Activated naive CD8-positive, alpha-beta T cell treated with anti-CD3 and anti-CD28 coated beads, Interleukin-2, amount 50 U/mL, for 16 hours (primary cell): ENCODE data around the gene GOLGA8B.
"Not testable (repeated sequence)": the region's sequence is repeated elsewhere in the genome, so short reads cannot be mapped to it uniquely, and the experiment has no call there.

Experiments
- DNase-seq: peaks from one replicate; pipeline ENCODE4 v3.0.0-alpha.2; 2020; ENCODE audit warnings: low read depth, low spot score

GOLGA8B gene, protein sequence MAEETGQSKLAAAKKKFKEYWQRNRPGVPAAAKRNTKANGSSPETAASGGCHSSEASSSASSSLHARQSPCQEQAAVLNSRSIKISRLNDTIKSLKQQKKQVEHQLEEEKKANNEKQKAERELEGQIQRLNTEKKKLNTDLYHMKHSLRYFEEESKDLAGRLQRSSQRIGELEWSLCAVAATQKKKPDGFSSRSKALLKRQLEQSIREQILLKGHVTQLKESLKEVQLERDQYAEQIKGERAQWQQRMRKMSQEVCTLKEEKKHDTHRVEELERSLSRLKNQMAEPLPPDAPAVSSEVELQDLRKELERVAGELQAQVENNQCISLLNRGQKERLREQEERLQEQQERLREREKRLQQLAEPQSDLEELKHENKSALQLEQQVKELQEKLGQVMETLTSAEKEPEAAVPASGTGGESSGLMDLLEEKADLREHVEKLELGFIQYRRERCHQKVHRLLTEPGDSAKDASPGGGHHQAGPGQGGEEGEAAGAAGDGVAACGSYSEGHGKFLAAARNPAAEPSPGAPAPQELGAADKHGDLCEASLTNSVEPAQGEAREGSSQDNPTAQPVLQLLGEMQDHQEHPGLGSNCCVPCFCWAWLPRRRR

DNA sequence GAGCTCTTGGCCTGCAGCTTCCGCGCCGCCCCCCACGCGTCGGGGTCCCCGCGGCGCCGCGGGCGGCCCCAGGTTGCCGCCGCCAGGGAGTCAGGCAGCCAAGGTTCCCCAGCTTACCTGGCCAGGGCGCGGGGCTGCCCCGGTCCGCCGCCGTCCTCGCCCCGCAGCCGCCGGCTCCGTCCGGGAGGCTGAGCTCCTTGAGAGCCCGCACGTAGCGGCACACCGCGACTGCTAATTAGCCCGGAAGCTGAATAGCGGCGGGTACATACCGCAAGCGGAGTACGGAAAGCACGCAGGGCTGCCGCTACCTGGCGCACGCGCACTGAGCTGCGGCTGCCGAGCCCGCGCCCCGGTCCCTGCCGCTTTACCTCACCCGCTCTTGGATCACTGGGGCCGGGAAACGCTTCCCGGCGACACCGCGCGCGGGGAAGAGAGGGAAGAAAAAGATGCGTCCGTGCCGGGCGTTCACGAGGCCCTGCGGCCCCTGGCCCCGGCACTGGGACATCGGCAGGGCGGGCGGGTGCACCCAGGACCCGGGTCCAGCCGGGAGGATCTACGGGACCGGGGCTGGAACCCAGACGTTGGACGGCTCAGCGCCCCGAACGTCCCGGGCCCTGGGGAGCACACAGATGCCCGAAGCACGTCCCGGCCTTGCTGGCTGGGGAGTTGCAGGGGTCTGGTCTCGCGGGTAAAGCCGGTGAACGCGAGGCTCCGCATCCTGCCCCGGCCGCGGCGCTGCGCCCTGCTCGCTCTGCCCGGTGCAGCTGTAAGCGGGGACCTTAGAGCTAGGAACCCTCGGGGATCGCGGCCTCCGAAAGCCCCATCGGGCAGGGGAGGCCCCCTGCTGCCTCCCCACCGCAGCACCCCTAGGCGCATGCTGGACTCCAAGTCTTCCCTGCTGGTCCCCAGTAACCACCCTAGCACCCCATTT is at the start of gene GOLGA8B:
TSS of gene GOLGA8B (minus strand) at position 253 of the 931 bp plus-strand sequence. CDS start 47,739 bp downstream, outside the sequence.
- DNase-seq = peak; percentile 61

- not testable (repeated sequence) for DNase-seq
Observed at GRCh38 chr15:34633165-34633564, 49.7 kb upstream of the GOLGA8B start.

- DNase-seq = no peak
Observed at GRCh38 chr15:34628577-34629152, 45.2 kb upstream of the GOLGA8B start.

DNA sequence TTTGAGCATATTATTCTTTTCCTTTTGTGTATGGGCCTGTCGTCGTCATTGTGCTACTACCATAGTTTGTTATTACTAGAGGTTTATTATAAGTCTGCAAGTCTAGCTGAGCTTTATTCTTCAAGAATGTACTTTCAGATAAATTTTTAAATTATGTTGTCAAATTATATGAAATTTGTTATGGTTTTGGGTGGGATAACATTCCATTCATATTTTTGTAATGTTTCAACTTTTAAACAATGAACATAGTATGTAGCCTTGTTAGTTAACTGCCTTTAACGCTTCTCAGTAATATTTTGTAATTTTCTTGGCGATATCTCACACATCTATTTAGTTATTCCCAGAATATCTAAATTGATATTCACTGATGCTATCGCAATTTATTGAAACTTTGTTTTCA is 41.6 kb upstream of the GOLGA8B start:
- no peak for DNase-seq

- DNase-seq = no peak
Observed at GRCh38 chr15:34621675-34622074, 38.2 kb upstream of the GOLGA8B start.

DNA sequence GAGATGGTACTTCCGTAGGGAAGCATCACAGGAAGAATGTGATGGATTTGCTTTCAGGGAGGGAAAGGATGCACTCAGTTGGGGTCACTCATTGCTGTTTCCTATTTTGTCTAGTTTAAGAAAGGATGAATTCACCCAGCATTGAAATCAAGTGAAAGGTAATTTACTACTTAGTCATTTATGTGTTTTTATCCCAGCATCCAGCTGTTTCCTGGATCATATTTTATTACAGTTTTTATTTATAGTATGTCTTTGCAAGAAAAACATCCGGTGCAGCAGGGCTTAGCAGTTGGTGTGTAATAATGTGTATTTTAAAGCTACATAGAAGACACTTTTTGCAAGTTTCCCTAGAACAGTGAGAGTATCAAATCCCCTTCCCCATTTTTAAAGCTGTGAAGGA is 37.4 kb upstream of the GOLGA8B start:
- no peak for DNase-seq

DNA sequence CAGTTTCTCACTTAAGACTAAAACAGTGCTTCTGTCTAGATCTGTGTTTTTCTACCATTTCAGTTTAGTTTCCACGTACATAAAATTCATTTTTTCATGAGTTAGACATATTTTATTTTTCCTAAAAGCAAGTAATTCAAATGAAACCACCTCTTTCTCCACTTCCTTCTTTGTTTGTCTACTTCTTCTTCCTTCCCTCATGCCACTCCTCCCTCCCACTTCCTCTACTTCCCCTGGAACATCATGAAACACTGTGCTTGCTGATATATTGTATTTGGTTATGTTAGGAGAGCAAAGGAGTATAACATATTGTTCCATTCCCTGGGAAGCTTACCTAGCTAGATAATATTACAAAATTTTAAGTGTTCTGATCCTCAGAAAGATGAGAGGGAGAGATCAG is 36.7 kb upstream of the GOLGA8B start:
- DNase-seq = no peak

DNA sequence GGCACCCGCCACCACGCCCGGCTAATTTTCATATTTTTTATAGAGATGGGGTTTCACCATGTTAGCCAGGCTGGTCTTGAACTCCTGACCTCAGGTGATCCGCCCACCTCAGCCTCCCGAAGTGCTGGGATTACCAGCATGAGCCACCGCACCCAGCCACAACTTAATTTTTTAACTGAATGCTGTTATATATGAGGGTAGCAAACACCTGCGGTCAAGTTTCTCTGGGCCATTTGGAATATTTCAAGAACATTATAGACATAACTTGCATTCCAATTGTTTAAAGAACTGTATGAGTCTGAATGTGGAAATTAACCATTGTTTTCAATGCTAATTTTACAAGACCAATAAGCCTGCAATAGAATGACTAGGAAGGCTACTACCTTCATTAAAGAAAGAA is 35.7 kb upstream of the GOLGA8B start:
- DNase-seq = no peak

GRCh38 chr15:34618073-34618472 is 34.6 kb upstream of the GOLGA8B start:
- DNase-seq = no peak

DNA sequence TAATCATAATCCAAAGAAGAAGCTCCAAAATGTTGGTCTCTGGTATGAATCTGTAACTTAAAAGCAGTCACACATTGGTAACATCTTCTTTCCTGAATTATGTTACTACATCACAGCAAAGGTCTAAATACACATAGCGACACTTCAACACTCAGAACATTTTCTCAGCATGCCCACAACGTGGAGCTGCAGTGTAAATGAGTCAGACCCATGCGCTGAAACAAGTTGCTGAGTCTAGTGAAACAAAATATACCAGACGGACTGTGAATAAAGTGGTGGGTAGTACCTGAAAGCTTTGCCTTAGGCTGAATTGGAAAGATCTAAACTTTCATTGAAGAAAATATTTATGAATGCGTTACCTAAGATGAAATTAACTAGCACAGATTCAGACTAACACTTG is 33.2 kb upstream of the GOLGA8B start:
- DNase-seq = no peak

- DNase-seq = no peak
Observed at GRCh38 chr15:34613997-34614396, 30.5 kb upstream of the GOLGA8B start.

GRCh38 chr15:34613301-34613700 is 29.9 kb upstream of the GOLGA8B start:
- DNase-seq = no peak

GRCh38 chr15:34610354-34610753 is 26.9 kb upstream of the GOLGA8B start:
- DNase-seq = no peak

DNA sequence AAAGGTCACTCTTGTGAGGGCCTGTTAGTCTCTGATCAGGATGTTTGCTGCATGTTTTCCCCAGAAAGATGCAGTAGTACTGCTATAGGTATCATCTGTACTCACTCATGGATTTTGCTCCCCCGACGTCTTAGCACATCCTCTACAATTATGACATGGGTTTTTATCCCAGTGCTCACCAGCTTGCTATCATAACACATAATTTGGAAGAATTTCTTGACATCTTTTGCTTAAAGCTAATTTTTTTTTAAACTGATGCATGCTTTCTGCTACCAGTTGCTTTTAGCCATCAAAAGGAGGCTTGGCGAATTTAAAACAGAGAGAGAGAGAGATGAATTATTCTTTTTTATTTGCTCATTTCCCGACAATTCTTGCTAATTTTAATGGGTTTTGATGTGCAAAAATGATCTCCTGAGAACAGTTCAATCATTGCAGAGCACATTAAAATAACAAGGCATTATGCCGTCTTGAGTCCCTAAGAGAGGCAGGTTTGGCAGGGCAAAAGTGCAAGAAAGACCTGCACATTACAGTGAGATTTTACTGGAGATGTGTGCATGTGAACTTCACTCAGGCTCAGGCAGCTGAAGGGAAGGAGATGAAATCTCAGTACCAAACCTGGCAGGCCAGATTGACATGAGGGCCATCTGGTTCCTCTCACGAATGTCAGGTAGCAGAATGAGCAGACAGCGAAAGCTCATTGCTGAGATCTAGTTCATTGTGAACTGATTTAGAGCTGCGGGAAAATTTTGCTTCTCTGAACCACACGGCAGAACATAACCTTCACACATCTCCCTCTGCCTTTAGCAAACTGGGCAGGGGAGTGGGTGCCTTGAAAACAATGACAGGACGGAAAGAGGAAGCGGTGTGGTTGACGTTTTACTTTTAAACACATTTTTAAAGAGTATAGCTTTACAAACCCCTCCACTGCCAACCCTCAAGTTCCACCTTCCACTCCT is 25.9 kb upstream of the GOLGA8B start:
- no peak for DNase-seq

DNA sequence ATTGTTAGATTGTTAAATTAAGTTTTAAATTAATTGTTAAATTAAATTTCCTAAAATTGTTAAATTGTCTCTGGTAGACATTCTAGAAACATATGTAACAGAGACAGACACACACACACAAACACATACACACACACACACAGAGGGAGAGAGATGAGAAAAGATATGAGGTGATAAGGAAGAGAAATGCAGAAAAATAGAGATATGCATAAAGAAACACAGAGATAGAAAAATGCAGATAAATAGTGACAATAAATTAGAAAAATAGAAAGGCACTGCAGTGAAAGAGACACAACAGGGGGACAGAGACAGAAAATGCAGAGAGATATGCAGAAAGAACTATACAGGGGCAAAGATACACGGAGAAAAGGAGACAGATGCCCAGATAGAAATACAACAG is 25.1 kb upstream of the GOLGA8B start:
- DNase-seq = no peak

DNA sequence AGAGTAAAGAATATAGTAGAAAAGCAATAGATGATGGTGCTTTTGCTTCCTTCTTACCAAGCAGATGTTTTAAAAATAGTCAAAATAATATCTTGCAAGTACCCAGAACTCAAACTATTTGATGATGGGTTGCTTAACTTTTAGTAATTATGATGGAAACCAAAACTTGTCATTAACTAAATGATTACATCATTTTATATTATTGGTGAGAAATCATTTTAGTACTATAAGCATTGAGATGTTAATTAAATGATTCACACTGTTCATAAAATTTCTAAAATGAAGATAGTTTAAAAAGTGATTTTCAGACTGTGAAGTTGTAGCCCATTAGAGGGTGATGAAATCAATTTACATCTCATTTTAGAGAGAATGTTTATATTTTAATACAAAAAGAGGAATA is 24.4 kb upstream of the GOLGA8B start:
- DNase-seq = no peak

- no peak for DNase-seq
Observed at GRCh38 chr15:34606545-34606944, 23.1 kb upstream of the GOLGA8B start.

- DNase-seq = no peak
Observed at GRCh38 chr15:34606131-34606530, 22.7 kb upstream of the GOLGA8B start.

DNA sequence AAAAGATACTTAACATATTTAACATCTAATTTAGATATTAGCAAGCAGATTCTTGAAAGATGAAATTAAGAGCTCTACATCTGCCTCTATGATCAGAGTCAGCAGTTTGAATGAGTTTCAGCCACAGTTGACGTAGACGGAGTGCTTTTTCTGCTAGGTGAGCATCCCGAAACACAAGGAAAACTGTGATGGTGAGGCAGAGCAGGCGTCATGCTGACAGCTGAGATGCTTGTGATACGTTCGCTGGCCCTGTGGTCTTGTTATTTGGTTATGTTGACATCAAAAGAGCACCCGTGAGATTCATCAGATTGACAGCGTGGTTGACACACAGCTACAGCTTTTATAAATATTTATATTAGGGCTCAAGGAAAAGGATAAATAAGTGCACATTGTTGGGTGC is 19.6 kb upstream of the GOLGA8B start:
- DNase-seq = no peak

DNA sequence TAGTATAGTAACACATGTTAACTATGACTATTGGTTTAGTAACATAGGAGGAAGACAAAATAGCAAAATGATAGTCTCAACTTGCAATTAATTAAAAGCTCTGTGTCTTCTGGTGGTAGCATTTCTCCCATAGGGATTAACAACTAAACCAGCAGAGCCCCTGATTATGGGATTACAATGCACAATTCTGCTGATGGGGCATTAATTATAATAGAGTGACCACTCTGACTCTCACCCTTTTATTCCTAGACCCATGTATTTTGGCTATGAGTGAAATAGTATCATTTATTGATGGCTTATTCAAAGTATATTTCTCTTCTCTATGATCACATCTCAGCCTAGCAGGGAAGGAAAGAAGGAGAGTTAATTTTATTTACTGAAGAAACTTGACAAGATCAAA is 17.5 kb upstream of the GOLGA8B start:
- DNase-seq = no peak
